Left ventricle myocardium inferior (tissue), 1 donor: ENCODE results near the gene MMP14. TPM values are rescaled to one million over a fixed set of nuclear protein-coding genes. Genes with fewer than 3 reads are reported as not detected.

Experiments used
- DNase-seq: peaks from one replicate; pipeline ENCODE4 v3.0.0-alpha.2; 2020
- H3K27ac ChIP-seq: fragments of 200-600 bp; replicated peaks from 2 replicates; pipeline ENCODE4 v1.8.0; 2021
- H3K27me3 ChIP-seq: fragments of 200-600 bp; 2 replicates; pipeline ENCODE4 v1.8.0; 2021; ENCODE audit warnings: low read depth
- H3K36me3 ChIP-seq: fragments of 200-600 bp; 2 replicates; pipeline ENCODE4 v1.8.0; 2021
- H3K4me1 ChIP-seq: fragments of 200-600 bp; 2 replicates; pipeline ENCODE4 v1.8.0; 2021
- H3K4me3 ChIP-seq: fragments of 200-600 bp; 2 replicates; pipeline ENCODE4 v1.8.0; 2021; ENCODE audit warnings: mild to moderate bottlenecking, moderate library complexity
- H3K9me3 ChIP-seq: fragments of 200-600 bp; replicated peaks from 2 replicates; pipeline ENCODE4 v1.8.0; 2021
- CTCF ChIP-seq: fragments of 200-600 bp; IDR thresholded peaks from 2 replicates; pipeline ENCODE4 v1.8.0; 2021; ENCODE audit warnings: antibody characterized with exemption, mild to moderate bottlenecking, borderline replicate concordance
- intact Hi-C: fragments of 100-400 bp; cut with micrococcal nuclease; formaldehyde crosslinking; loops from one replicate; pipeline ENCODE4 v1.11.0; 2022
- total RNA-seq: library from RNA; stranded (reverse); fragmentation: NEBNext Ultra II Directional; extraction: Animal tissue kit (Norgen Biotek cat#: 25700); gene quantifications from one replicate; pipeline ENCODE4 v1.2.1, GENCODE V29; 2021
- donor health status: DM: no; HTN: yes; CAD: no; lungs with severe emphysema.

Gene MMP14
- total RNA-seq, 1 donor from 2014 or later: 22.1 TPM

DNA sequence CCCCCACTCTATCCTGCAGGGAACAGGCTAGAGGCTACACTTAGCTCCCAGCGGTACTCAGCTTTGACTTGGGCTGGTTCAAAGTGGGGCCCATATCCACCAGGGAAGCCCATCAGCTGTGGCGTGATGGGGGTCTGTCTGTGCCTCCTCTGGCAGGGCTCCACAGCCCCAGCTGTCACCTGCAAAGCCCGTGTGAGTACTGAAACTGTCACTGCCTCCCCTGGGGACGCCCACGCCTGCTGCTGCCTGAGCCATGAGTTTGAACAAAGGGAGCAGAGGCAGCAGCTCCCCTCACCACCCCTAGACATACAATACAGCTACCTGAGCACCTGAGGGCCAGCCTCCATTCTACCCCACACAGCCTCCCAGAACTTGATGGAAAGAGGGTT, 51.6 kb downstream of the MMP14 start:
- Histone ChIP-seq H3K9me3 (no peaks in the 10 kb centered on the region), H3K36me3 (no peaks in the 10 kb centered on the region), H3K27me3 (peaks cover 19% of the 10 kb centered on the region), H3K4me3 (peak overlapping the region; percentile 72), H3K27ac (no peak overlapping the region), H3K4me1 (peaks cover 20% of the 10 kb centered on the region)
- TF ChIP-seq CTCF: no peak
- intact Hi-C loops: no loop called here
- DNase-seq: no peak

DNA sequence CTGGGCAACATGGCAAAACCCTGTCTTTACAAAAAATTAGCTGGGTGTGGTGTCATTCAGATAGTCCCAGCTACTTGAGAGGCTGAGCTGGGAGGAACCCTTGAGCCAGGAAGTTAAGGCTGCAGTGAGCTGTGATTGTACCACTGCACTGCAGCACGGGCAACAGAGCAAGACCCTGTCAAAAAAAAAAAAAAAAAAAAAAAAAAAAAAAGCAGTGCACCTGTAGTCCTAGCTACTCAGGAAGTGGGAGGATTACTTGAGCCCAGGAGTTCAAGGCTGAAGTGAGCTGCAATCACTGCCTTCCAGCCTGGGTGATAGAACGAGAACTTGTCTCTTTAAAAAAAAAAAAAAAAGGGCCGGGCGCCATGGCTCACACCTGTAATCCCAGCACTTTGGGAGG, 52.3 kb downstream of the MMP14 start:
- DNase-seq: no peak
- Histone ChIP-seq H3K36me3 (no peaks in the 10 kb centered on the region), H3K9me3 (no peaks in the 10 kb centered on the region), H3K4me1 (peaks cover 20% of the 10 kb centered on the region), H3K27ac (no peak overlapping the region), H3K27me3 (peaks cover 14% of the 10 kb centered on the region), H3K4me3 (no peak overlapping the region)
- TF ChIP-seq CTCF: no peak
- intact Hi-C loops: no loop called here

DNA sequence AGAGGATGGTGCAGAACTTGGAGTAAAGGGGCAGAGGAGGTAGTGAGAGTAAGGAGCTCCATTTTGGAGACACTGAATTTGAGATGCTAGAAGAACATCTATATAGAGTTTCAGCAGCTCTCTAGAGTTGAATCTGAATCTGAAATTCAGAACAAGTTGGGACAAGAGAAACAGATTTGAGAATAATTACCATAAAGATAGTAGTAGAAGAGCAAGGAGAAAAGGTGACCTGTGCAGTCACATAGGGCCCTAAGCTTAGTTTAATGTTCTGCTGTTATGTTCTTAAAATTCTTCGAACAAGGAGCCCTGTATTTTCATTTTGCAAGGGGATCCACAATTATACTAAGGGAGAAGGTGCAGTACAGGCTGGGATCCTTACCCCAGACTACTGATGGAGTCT, 54.0 kb downstream of the MMP14 start:
- TF ChIP-seq CTCF: no peak
- peaks cover 7% of the 10 kb centered on the region for H3K27me3 ChIP-seq
- no peak overlapping the region for H3K4me3 ChIP-seq
- H3K27ac ChIP-seq: no peak overlapping the region
- intact Hi-C loops: no loop called here
- H3K4me1 ChIP-seq: peaks cover 20% of the 10 kb centered on the region
- DNase-seq: no peak
- no peaks in the 10 kb centered on the region for H3K9me3 ChIP-seq
- H3K36me3 ChIP-seq: no peaks in the 10 kb centered on the region

DNA sequence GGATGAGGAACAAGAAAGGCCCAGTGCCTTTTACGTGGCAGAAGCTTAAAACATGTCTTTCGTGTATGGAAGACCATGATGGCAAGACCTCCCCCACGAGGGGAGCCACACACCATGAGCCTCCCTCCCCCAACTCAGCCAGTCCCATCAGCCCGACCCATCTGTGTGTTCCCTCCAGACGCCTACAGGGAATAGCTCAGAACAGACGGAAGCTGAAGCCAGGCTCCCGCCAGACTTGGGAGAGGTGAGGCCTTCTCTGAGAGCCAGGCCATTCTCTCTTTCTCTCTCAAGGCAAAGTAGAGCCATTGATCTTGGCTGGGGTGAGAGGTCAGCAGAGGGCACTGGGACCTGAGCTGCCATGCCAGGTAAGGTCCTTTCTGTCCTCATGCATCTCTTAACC, 56.1 kb downstream of the MMP14 start:
- no peak for DNase-seq
- H3K27me3 ChIP-seq: no peaks in the 10 kb centered on the region
- peaks cover 6% of the 10 kb centered on the region for H3K4me1 ChIP-seq
- H3K36me3 ChIP-seq: no peaks in the 10 kb centered on the region
- intact Hi-C loops: no loop called here
- H3K9me3 ChIP-seq: no peaks in the 10 kb centered on the region
- no peak for TF ChIP-seq CTCF
- no peak overlapping the region for H3K4me3 ChIP-seq
- no peak overlapping the region for H3K27ac ChIP-seq

DNA sequence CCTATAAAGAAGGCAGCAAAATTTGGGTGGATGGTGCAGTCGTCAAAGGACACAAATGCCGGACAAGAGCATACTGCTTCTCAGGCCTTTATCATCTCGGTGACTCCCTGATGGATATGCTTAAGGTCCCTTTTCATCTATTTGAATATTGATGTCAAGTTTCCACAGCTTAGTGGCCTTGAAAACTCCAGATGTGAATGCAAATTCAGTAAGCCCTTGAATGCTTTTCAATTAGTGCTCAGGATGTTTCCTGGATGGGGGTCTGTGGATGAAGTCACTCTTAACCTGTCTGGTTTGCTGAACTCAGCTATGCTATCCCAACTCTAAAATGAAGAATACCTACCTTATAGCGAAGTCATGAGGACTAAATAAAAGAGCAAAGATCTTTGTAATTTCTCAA, 57.3 kb downstream of the MMP14 start:
- Histone ChIP-seq H3K27ac (no peak overlapping the region), H3K4me1 (peaks cover 6% of the 10 kb centered on the region), H3K36me3 (no peaks in the 10 kb centered on the region), H3K9me3 (no peaks in the 10 kb centered on the region), H3K27me3 (no peaks in the 10 kb centered on the region), H3K4me3 (no peak overlapping the region)
- no peak for DNase-seq
- TF ChIP-seq CTCF: no peak
- intact Hi-C loops: no loop called here

- no peak for TF ChIP-seq CTCF
- DNase-seq: no peak
- intact Hi-C loops: no loop called here
Measured at GRCh38 chr14:22895402-22895801, 59.0 kb downstream of the MMP14 start.

More at GRCh38 chr14:22895402-22895801, 59.0 kb downstream of the MMP14 start:
- Histone ChIP-seq H3K27ac (no peak overlapping the region), H3K4me1 (peaks cover 9% of the 10 kb centered on the region), H3K4me3 (no peak overlapping the region), H3K27me3 (no peaks in the 10 kb centered on the region), H3K9me3 (no peaks in the 10 kb centered on the region), H3K36me3 (peaks cover 1% of the 10 kb centered on the region)
